ENCODE results near the gene SF3B2. TPM values are rescaled to one million over a fixed set of nuclear protein-coding genes. Genes with fewer than 3 reads are reported as not detected.

SF3B2 gene
- total and polyA plus RNA-seq, 2 donors (not counting 1 experiment from before 2014, with no cell fraction given): 139 to 205 TPM

- no peak overlapping the region for H3K4me3 Mint-ChIP-seq
- 66% methylated on average over 3 of the region's 4 CpGs for WGBS (ENCODE audit: insufficient coverage)
- peak overlapping the region; percentile 72 for H3K27ac Mint-ChIP-seq
- peak overlapping the region in 1 of 2 donors; percentile 33 for H3K27ac ChIP-seq (ENCODE audit: low read length in 2 of 2)
- H3K27me3 Mint-ChIP-seq: no peaks in the 10 kb centered on the region
- H3K4me3 ChIP-seq (ENCODE audit: control extremely low read depth in 1 of 5, extremely low read depth in 1 of 5, insufficient read depth in 1 of 5, low read depth in 2 of 5, low read length in 4 of 5): no peak overlapping the region
- no peak overlapping the region for H2AFZ ChIP-seq (ENCODE audit: insufficient read depth, low read depth, low read length, poor library complexity, severe bottlenecking)
- peak overlapping the region; percentile 1 for H3K4me2 ChIP-seq (replicated peaks; ENCODE audit: low read depth, low read length, poor library complexity, severe bottlenecking)
- H3K4me1 Mint-ChIP-seq: peaks cover 82% of the 10 kb centered on the region
- H3K27me3 ChIP-seq (replicated peaks in 1 of 4; ENCODE audit: control extremely low read depth in 1 of 4, control insufficient read depth in 3 of 4, insufficient read depth in 4 of 4, low read length in 3 of 4): no peaks in the 10 kb centered on the region
- peaks cover 99% of the 10 kb centered on the region for H3K79me2 ChIP-seq (ENCODE audit: control insufficient read depth, insufficient read depth, low read length)
- DNase-seq (no peak), ATAC-seq (ENCODE audit: low read depth) (no peak)
- no peak overlapping the region for H3K9ac ChIP-seq (ENCODE audit: low read length)
- ChIA-PET POLR2A (interaction anchor here (0.6 to 0.8 kb wide), 3 partner anchors 10 to 464 kb away, joined by 3 to 4 read pairs (median 4); no protein-coding TSS in a partner anchor), CTCF (interaction anchor here (1.2 to 1.9 kb wide), 2 partner anchors 26 to 28 kb away, joined by 3 to 9 read pairs; no protein-coding TSS in a partner anchor)
- no peaks in the 10 kb centered on the region for H3K9me3 Mint-ChIP-seq (ENCODE audit: insufficient read depth)
- H3K4me1 ChIP-seq (ENCODE audit: control insufficient read depth in 2 of 2, insufficient read depth in 2 of 2, low read length in 2 of 2): peaks cover 78 to 80% of the 10 kb centered on the region in 2 donors
- TF ChIP-seq CTCF (IDR thresholded peaks at IDR 0.05) (no peak), EZH2 (IDR thresholded peaks at IDR 0.05; ENCODE audit: borderline replicate concordance, insufficient read depth, low read depth, low read length, poor library complexity, severe bottlenecking) (no peak)
- peaks cover 0 to 26% of the 10 kb centered on the region in 2 experiments for H3K36me3 ChIP-seq (replicated peaks in 1 of 2; ENCODE audit: control extremely low read depth in 1 of 2, control insufficient read depth in 1 of 2, extremely low read depth in 1 of 2, insufficient read depth in 2 of 2, low read length in 1 of 2)
- no peaks in the 10 kb centered on the region for H3K9me3 ChIP-seq (ENCODE audit: control extremely low read depth in 1 of 3, control insufficient read depth in 2 of 3, insufficient read depth in 1 of 3, low read length in 2 of 3)
- intact Hi-C loops (cut with micrococcal nuclease): no loop called here
- H4K20me1 ChIP-seq (ENCODE audit: control insufficient read depth, insufficient read depth, low read length, poor library complexity, severe bottlenecking): peaks cover 24% of the 10 kb centered on the region
These were observed 54.8 kb downstream of the SF3B2 start for GRCh38 chr11:66106786-66107599.
